Esophagus squamous epithelium (tissue), 4 donors: Measurements from ENCODE around the gene XPA.

ENCODE experiments used
- POLR2A ChIP-seq, 4 donors: fragments of 450-650 bp; IDR thresholded peaks; one replicate each; pipeline ENCODE4 v1.6.1; 2017; ENCODE audit warnings: antibody characterized with exemption in 4 of 4, mild to moderate bottlenecking in 4 of 4, moderate library complexity in 3 of 4
- TF ChIP-seq, protein P1 (sequence below), 6 experiments: fragments of 450-650 bp in 4 of 6; fragments of 200-600 bp in 2 of 6; sonication (generic) in 2 of 6; IDR thresholded peaks; one replicate each; pipeline ENCODE4 v1.5.1; 2016 to 2019; ENCODE audit warnings: antibody characterized with exemption in 6 of 6, mild to moderate bottlenecking in 4 of 6, moderate library complexity in 4 of 6

GRCh38 chr9:97722331-97722730 lies 25.2 kb upstream of the XPA start:
- TF ChIP-seq, protein P1, sequence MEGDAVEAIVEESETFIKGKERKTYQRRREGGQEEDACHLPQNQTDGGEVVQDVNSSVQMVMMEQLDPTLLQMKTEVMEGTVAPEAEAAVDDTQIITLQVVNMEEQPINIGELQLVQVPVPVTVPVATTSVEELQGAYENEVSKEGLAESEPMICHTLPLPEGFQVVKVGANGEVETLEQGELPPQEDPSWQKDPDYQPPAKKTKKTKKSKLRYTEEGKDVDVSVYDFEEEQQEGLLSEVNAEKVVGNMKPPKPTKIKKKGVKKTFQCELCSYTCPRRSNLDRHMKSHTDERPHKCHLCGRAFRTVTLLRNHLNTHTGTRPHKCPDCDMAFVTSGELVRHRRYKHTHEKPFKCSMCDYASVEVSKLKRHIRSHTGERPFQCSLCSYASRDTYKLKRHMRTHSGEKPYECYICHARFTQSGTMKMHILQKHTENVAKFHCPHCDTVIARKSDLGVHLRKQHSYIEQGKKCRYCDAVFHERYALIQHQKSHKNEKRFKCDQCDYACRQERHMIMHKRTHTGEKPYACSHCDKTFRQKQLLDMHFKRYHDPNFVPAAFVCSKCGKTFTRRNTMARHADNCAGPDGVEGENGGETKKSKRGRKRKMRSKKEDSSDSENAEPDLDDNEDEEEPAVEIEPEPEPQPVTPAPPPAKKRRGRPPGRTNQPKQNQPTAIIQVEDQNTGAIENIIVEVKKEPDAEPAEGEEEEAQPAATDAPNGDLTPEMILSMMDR (IDR thresholded peaks at IDR 0.05): no peak
- TF ChIP-seq POLR2A (IDR thresholded peaks at IDR 0.05): no peak
